GM21515 (cell line): ENCODE data around the gene MAGI2.

Experiments
- ATAC-seq: cut with Tn5 transposase; IDR thresholded peaks from one replicate; pipeline ENCODE4 v1.9.1; 2021; ENCODE audit not compliant: unreplicated experiment

The MAGI2 gene

DNA sequence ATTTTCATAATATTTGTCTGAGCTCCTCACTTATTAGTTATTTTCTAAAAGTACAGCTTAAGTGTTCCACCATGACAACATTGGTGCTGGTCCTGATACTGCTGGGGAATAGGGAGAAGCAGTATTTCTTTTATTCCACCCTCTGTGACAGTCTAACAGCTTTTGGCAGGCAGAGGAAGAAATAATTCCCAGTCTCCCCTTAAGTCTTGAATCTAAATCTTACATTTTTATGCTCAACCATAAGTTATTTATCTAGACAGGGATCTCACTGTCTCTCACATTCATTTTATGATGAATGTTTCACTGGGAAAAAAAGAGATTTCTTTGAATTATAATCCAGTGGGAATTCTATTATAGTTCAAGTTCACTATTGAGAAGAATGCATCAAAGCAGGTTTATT is 71.5 kb downstream of the MAGI2 start:
- ATAC-seq = no peak

DNA sequence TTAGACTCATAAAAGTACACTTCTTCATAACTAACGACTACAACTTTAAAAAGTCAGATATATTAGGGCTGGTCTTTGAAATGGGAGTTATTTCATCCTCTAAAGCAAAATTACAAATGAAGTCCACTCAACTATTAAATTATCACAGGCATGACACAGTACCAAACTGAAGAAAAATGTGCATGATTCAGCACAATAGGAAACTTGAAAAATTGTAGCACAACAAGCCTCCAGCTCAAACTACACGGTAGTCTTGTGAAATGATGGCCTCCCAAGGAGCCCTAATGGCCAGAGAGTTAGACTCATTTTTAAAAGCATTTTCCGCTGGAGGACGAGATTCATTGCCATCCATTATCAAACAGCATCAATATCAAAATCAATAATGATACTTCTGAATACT is 76.4 kb downstream of the MAGI2 start:
- ATAC-seq = no peak

DNA sequence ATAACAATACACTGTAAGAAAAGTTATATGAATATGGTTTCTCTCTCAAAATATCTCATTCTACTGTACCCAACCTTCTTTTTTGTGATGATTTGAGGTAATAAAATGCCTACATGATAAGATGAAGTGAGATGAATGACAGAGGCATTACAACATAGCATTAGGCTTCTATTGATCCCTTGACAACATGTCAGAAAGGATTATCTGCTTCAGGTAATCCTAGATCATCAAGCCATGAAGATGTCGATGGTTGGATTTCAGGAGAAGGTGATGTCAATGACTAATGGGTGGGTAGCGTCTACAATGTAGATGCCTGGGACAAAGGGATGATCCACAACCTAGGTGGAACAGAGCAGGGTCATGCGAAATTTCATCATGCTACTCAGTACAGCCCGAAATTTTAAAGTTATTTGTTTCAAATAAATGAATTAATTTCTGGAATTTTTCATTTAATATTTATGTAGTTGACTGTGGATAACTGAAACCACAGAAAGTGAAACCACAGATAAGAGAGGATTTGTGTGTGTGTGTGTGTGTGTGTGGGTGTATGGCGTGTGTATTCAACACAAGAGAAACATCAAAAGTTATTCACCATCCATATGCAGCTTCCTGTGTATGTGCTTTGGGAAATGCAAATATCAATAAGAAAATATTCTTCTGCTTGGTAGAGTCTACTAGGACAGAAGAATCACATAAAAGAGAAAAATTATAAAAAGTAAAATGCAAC is 77.0 kb downstream of the MAGI2 start:
- no peak for ATAC-seq

DNA sequence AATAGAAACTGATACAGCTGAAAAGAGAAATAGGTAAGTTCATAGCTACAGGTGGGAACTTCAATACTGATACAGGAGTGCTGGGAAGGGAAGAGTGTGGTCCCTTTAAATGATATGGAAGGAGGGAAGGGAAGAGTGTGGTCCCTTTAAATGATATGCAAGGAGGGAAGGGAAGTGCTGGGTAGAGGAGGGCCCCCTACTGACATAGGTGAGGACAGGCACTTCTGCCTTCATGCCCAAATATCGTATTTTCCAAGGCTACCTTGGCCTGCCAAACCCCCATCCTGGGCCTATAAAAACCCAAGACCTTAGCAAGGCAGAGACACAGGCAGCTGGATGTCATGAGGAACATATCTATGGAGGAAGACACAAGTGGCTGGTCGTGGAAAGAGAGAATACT is 92.3 kb downstream of the MAGI2 start:
- ATAC-seq = no peak

DNA sequence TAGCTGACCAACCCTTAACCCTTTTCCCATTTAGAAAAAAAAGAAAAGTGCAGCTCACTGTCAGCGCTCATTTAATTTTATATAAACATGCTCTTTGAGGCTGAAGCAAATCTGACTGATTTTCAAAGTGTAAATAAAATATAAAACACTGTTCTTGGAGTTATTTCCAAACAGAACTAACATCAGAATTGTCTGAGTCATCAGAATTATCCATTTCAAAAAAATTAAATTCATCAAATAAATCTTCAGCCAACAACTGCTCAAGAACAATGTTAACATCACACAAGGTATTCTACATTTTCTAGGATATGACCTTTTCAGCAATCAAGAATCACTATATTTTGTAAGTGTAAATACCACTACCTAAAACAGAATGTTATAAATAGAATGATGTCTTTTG is 93.6 kb downstream of the MAGI2 start:
- ATAC-seq = no peak

DNA sequence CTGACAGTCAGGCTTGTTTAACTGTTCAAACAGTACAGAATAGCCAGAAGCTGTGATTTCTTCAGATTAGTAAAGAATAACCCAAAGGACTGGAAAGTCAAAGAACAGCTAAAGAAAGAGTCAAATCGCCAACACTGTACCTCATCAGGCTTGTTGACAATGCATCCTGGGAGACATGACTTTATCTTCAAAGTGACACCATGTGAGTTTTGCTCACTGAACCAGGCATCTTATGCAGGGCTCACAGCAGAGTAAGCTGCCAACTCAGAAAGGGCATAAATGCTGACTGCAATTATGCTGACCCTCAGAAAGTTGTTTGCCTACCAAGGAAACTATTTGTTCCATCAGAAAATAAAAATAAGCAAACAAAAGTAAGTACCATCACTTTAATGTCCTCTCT is 96.4 kb downstream of the MAGI2 start:
- ATAC-seq = no peak

DNA sequence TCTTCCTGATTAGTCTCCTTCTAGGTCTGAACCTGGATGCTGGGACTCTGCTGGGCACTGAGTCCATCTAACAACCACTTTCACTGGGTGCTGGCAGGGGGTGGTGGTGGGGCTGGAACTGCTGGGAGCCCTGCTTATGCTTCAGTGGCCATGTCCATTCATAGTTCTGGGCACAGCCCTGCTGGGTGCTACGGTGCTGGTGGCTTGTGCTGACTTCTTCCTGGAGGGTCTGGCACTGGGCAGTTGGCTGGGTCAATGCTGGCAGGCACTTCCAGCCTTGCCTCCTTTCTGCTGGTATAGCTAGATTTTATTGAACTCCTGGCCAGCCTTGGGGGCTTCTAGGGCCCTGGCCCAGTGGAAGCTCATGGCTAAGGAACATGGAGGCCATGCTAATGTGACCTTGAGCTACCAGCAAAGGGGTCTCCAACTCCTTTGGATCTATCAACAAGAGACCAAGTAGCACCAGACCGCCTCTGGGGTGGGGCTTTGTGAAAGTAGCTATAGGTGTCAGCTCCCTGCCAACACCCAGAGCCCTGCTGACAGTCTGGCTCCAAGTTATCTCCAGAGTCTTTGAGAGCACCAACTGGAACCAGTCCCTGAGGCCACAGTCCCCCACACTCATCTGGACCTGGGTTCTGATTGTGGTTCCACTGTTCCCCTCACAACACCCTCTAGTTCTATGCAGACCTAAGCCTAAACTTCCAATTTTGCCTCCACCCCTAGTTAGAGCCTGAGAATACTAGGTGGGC is 99.6 kb downstream of the MAGI2 start:
- ATAC-seq = no peak

DNA sequence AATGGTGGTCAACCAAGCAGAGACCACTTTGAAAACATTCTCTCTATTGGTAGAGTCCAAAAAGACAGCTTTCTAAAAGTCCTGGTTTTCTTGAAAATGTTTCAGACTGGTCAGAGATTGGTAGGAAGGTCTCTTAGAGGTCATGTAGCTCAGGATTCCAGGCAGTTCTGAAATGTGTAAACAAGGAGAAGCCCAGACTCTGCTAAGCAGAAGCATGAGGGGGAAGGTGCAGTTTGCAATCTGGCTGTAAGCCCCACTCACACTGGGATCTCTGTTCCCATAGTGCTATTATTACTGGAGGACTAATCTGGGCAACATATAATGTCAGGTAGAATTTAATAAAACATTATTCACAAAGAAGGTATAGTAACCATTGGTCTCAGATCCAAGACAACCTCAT is 101.1 kb downstream of the MAGI2 start:
- no peak for ATAC-seq

DNA sequence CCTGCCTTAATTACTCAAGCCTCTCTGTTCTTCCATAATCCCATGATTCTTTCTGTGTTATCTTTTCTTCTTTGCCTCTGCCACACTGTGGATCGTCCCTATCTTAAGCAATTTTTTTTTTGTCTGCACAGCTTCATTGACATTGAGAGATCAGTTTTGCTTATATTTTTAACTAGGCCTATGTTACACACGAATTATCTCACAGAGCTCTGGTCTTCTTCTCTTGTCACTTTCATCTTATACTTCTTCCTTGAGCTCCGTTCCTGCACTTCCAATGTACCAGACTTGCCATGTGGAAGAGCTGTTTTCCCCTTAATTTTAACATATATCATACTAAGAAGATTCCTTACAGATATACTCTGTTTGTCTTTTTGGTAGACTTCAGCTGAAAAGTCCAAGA is 106.1 kb downstream of the MAGI2 start:
- ATAC-seq = no peak

DNA sequence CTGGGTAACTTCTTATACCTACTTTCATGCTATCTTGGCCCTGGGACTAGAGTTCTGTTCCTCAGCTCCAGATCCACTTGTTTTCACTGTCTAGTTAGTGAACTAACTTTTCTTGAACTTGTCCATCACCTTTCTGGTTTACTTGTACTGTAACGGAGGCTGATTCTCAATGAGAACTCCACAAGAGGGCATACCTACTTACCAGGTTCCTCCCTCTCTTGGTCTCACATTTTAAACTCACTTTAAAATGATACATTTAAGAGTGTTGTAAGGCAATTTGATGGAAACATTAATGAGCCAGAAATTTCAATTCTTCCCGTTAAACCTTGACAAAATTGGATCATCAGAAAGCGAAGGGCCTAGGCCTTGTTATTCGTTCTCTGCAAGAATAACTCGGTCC is 111.6 kb downstream of the MAGI2 start:
- no peak for ATAC-seq

DNA sequence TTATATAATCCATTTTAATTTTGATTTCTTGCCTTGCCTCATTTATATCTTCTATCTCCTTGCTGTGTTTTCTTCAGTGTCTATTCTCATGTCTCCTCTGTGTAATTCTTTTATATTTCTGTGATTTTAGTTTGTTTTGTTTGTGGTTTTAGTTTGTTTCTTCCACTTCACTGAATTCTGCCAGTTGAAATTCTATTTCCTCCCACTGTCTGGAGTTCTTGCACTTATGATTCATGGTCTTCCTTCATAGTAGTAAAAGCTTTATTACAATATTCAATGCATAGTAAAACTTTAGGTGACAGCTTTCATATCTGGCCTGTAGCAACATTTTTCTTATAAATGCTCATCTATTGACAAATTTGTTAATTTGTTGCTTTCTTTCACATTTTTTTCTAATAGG is 113.3 kb downstream of the MAGI2 start:
- ATAC-seq = no peak

DNA sequence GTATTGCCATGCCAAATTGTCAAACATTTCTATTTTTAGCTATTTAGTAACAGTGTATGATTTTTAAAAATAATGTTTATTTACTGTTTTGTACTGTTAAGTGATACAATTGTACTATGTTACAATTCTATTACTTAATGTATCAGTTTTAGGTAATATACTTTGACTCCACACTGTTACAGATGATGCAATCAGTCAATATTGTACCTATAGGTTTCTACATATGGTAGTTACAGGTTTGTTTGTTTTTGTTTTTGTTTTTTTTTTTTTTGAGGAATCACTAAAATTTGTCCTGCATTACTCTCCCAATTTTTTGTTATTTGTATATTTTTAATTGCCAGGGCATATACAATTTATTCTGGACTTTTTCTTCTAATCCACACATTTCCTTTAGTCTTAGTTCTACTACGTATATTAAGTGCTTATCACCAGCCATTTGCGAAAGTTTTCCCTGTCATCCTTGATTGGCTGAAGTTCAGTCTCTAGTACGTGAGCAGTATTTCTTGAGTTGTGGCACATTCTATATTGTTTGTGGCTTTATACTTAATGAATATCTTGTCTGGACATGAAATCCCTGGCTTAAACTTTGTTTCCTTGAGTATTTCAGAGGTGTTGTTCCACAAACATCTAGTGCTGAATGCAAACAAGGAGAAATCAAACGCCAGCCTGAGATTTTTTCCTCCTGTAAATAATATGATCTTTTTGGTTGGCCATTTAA is 114.1 kb downstream of the MAGI2 start:
- ATAC-seq = no peak

DNA sequence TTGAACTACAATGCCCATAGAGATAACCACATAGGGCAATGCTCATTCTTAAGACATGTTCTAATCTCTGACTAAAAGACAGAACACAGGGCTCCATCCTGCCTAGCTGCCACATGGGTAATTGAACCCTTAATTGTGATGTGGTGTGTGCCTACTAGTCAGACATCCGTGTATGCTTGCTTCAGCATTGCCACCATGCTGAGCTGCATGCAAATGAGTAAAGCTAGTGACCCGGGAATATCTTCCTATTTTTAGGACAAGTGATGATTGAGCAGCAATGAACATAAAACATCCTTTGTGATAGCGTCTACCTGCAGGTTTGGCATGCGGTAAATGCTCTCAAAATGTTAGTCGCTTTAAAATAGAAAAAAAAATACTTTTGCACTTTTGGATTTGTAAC is 115.8 kb downstream of the MAGI2 start:
- no peak for ATAC-seq

DNA sequence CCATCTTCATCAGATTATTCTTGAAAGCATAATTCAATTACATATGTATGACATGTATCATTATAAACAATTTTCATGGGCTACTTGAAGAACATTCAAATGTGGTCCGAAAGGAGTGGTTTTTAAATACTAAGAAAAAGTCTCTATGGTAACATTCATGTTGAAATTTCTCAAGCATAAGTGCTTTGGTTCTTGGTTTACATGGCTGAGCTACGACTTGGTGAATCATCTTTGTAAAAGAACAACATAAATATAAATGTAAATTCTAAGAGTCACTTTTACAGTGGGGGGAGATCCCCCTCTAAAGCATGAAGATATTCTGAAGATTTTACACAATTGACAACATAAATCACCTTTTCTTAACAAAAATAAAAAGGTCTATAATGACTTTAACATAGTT is 118.6 kb downstream of the MAGI2 start:
- no peak for ATAC-seq

DNA sequence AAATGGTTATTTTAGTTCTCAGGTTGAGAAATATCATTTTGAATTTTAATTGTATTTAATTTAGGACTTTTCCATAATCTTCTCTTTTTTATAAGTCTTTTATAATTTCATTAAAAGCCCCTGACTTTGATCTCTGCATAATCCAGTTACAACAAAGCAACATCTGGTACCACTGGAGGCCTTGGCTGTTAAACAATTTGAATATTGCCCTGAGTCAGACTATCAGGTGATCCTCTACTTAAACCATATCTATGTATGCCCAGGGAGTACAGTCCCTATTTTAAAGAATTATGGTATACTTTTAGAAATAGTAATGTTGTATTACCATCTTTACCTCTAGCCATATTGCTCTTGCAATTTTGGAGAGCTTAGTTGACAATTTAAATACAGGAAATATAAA is 119.1 kb downstream of the MAGI2 start:
- no peak for ATAC-seq

DNA sequence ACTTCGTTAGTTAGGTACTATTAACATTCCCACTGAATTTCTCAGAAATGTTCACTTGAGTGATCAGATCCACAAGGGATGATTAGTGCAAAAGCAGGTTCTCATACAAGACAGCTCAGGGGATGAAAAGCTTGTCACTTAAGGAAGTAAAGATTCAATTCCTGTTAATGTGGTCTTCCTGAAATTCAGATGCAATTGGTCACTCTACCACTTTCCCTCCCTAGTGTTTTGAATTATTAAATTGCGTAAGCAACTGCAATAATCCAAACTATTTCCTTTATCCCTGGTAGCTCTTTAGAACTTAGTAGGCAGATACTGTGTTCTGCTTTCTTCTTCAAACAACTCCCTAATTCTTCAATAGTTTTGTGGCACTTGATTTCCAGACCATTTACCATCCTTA is 121.4 kb downstream of the MAGI2 start:
- ATAC-seq = no peak

DNA sequence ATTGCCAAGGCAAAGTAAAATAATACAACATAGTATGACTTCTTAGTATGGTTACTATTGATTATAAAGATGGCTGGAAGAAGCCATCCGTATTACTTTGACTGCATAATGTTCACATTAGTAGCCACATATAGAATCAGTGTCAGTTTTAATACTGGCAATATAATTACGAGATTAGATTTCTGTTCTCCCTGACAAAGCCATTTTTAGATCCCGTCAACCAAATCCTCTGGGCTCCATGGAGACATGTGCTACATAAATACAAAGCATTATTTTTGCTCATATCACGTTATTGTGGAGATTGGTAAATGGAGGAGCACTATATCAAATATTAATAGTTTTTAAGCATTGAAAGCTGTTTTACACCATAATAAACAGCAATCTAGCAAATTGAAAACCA is 124.0 kb downstream of the MAGI2 start:
- ATAC-seq = no peak

DNA sequence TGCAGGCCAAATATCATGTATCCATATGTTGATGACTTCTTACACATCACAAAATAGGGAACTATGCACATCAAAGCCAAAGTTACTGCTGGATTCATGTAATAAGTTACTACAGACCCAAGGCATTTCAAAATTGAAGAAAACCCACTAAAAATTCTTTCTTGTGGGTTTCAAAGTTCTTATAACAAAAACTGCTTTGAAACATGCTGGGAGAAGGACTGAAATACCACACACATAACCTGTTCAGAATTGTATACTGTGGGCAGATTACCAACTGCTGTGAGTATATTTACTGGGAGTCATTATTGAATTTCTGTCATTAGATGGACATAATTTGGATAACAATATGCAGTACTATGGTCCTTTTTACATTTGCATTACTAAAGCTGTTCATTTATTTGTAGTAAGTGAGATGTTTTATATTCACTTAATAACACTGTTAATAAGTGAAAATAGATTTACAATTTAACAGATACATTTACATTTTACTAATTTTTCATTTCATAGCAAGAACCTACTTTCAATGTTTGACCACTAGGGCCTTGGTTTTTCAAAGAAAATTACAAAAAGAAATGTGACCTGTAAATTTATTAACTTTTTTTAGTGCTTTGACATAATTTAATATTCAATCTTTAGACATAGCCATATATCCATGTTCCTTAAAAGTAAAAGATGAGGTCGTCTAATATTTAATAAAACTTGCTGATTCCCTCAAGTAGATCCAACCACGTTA is 132.6 kb downstream of the MAGI2 start:
- no peak for ATAC-seq

DNA sequence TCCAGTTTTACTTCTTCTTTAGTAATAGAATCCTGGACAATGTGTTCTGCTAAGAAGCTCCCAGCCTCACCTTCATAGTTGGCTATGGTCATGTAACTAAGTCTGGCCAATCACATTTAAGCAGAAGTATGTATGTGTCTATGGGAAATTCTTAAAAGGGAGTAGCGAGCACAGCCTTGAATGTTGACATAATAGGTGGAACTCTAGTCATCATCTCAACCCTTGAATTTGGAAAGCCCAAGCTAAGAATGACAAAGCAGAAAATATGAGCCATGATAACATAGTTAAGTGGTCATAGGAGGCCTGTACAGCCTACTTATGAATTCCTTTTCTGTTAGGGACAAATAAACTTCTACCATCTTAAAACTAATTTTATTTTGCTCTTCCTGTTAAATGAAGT is 134.1 kb downstream of the MAGI2 start:
- ATAC-seq = no peak

DNA sequence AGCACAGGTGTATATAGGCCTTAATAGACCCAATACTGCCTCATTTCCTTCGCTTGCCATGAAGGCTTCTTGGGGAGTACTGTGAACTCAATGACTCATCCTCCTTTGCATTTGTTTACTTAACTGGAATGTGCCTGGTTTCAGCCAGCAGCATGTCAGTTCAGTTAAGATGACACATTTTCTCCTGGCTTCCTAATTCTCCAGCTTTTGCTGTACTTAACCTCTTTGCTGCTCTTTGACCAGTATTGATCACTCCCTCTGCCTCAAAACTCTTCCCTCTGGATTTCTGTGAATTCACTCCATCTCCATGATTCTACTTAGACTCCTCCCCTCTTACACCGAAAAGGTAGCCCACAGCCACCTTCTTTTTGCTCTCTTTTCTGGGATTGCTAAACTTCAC is 135.7 kb downstream of the MAGI2 start:
- no peak for ATAC-seq

DNA sequence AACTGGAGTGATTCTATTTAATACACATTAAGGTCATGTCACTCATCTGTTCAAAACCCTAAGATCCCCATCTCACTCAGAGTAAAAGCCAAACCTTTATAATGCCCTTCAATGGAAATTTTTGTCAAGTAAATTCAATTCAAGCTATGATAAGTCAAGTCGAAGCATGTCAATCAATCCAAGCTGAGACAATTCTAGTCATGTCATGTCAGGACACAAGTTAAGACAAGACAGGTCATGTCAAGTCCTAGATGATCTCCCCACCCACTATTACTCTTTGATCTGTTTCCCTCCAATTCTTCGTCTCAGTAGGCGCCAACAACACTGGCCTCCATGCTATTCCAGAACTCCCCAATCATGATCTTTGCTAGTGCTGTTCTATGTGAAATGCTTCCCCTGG is 141.4 kb downstream of the MAGI2 start:
- no peak for ATAC-seq

DNA sequence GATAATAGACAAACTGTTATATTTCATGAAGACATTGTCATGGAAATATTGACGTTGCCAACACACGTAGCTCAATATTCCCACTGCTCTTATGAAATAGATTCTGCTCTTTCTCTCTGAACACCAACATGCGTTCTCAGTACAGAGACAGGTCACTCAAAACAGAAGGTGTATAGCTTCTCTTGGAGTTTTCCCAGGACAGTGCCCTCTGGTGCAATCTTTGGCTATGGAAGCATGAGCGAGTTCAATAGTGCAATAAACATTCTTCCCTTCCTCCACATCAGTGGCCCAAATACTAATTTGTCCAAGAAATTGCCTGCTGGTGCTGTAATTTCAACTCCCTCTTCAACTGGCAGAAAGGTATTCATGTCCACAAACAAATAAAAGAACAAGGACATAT is 145.3 kb downstream of the MAGI2 start:
- no peak for ATAC-seq
